GM13976 (cell line): ENCODE measurements around the gene SHISAL2A.
A peak's percentile ranks its signal among the peaks of the same experiment; 100 is the strongest.

Experiments used
- DNase-seq: peaks from one replicate; pipeline ENCODE4 v3.0.0; 2012; ENCODE audit warnings: low spot score
- CTCF ChIP-seq: IDR thresholded peaks from 2 replicates; pipeline ENCODE4 v1.5.1; 2012; ENCODE audit warnings: borderline replicate concordance, mild to moderate bottlenecking; ENCODE audit not compliant: insufficient read depth; ENCODE audit errors: extremely low read depth, missing control alignments, control extremely low read depth
- in situ Hi-C: fragments of 300-500 bp; cut with MboI; formaldehyde crosslinking; loops from one replicate; pipeline ENCODE4 v1.12.0; 2022; ENCODE audit warnings: low sequenced_read_pairs, mixed read lengths, inconsistent platforms; ENCODE audit not compliant: unreplicated experiment

SHISAL2A gene

GRCh38 chr1:52632732-52633290 is at the start of gene SHISAL2A:
Gene SHISAL2A (plus strand): TSS chr1:52633168. CDS start chr1:52633494, 326 bp downstream.
- peak; percentile 68 for DNase-seq
- no peak for TF ChIP-seq CTCF
- in situ Hi-C loops: no loop called here

GRCh38 chr1:52585474-52585873 is 47.5 kb upstream of the SHISAL2A start:
- TF ChIP-seq CTCF: no peak
- in situ Hi-C loops: no loop called here
- no peak for DNase-seq

GRCh38 chr1:52588027-52588426 is 44.9 kb upstream of the SHISAL2A start:
- DNase-seq: no peak
- in situ Hi-C loops: no loop called here
- no peak for TF ChIP-seq CTCF

GRCh38 chr1:52588535-52588934 is 44.4 kb upstream of the SHISAL2A start:
- in situ Hi-C loops: no loop called here
- DNase-seq: no peak
- TF ChIP-seq CTCF: no peak

GRCh38 chr1:52590266-52590665 is 42.7 kb upstream of the SHISAL2A start:
- DNase-seq: no peak
- TF ChIP-seq CTCF: no peak
- in situ Hi-C loops: no loop called here

- no peak for TF ChIP-seq CTCF
- in situ Hi-C loops: no loop called here
- DNase-seq: no peak
These were observed 40.2 kb upstream of the SHISAL2A start for GRCh38 chr1:52592637-52593323.
